Tibial nerve (tissue), 3 donors: ENCODE results near the gene FUT8.

ENCODE experiments used
- POLR2A ChIP-seq, 2 donors: fragments of 450-650 bp; IDR thresholded peaks; one replicate each; pipeline ENCODE4 v1.6.1; 2017; ENCODE audit warnings: antibody characterized with exemption in 2 of 2, mild to moderate bottlenecking in 2 of 2, moderate library complexity in 2 of 2
- TF ChIP-seq, protein P1 (sequence below), 5 experiments: fragments of 200-600 bp in 3 of 5; fragments of 450-650 bp in 2 of 5; sonication (generic) in 3 of 5; IDR thresholded peaks; one replicate each; pipeline ENCODE4 v1.5.1; 2016 to 2019; ENCODE audit warnings: antibody characterized with exemption in 5 of 5, mild to moderate bottlenecking in 3 of 5, moderate library complexity in 2 of 5

DNA sequence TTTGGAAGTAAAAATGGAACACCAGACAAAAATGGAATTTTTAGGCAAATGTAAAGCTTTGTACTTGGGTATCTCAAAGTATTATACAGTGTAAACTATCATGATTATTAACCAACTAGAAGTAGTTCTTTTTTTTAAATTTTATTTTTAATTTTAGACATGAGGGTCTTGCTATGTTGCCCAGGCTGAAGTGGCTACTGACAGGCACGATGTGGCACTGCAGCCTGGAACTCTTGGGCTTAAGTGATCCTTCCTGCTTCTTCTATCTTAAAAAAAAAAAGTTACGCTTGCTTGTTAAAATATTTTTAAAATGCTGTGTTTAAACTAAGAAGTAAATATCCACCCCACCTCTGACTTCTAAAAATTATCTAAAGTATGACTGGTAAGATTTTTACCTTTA lies 1.9 kb upstream of the FUT8 start:
- TF ChIP-seq POLR2A (IDR thresholded peaks at IDR 0.05) = no peak
- TF ChIP-seq, protein P1, sequence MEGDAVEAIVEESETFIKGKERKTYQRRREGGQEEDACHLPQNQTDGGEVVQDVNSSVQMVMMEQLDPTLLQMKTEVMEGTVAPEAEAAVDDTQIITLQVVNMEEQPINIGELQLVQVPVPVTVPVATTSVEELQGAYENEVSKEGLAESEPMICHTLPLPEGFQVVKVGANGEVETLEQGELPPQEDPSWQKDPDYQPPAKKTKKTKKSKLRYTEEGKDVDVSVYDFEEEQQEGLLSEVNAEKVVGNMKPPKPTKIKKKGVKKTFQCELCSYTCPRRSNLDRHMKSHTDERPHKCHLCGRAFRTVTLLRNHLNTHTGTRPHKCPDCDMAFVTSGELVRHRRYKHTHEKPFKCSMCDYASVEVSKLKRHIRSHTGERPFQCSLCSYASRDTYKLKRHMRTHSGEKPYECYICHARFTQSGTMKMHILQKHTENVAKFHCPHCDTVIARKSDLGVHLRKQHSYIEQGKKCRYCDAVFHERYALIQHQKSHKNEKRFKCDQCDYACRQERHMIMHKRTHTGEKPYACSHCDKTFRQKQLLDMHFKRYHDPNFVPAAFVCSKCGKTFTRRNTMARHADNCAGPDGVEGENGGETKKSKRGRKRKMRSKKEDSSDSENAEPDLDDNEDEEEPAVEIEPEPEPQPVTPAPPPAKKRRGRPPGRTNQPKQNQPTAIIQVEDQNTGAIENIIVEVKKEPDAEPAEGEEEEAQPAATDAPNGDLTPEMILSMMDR (IDR thresholded peaks at IDR 0.05) = no peak
